ENCODE measurements around the gene PHF13. TPM values are rescaled to one million over a fixed set of nuclear protein-coding genes. Genes with fewer than 3 reads are reported as not detected.

Gene PHF13
- polyA plus RNA-seq, 1 of the 3 experiments (the other 2 are of a cell fraction), result 8.5 TPM

- TF ChIP-seq ZBTB33 (IDR thresholded peaks at IDR 0.05; ENCODE audit: borderline replicate concordance, low read depth), result no peak
- TF ChIP-seq ELF1 (IDR thresholded peaks at IDR 0.05), result no peak
- no peak for TF ChIP-seq JUND (IDR thresholded peaks at IDR 0.05)
- no peak for TF ChIP-seq TAF1 (IDR thresholded peaks at IDR 0.05; ENCODE audit: borderline replicate concordance, low read depth, low read length)
Observed at GRCh38 chr1:6581561-6582305, 31.8 kb upstream of the PHF13 start (continued).

- no peaks in the 10 kb centered on the region for H3K9me3 ChIP-seq
- WGBS (ENCODE audit: low lambda C conversion rate), result 90% methylated on average over 1 of the region's 1 CpG
- TF ChIP-seq JUND (IDR thresholded peaks at IDR 0.05), result no peak
- no peak for TF ChIP-seq YY1 (IDR thresholded peaks at IDR 0.05; ENCODE audit: low read depth)
- no peak for TF ChIP-seq EP300 (IDR thresholded peaks at IDR 0.05; ENCODE audit: borderline replicate concordance in 1 of 2, low read depth in 1 of 2, low read length in 1 of 2)
- no peak for TF ChIP-seq NFIC (IDR thresholded peaks at IDR 0.05; ENCODE audit: borderline replicate concordance)
- TF ChIP-seq SIN3A (IDR thresholded peaks at IDR 0.05; ENCODE audit: borderline replicate concordance, low read depth, low read length), result no peak
- no peak for TF ChIP-seq MXI1 (IDR thresholded peaks at IDR 0.05; ENCODE audit: low read depth, low read length)
- H4K20me1 ChIP-seq (ENCODE audit: insufficient read depth), result no peaks in the 10 kb centered on the region
- no peaks in the 10 kb centered on the region for H3K27me3 ChIP-seq (ENCODE audit: insufficient read depth)
- no peaks in the 10 kb centered on the region for H3K9me2 ChIP-seq
- no peak overlapping the region for H3K4me2 ChIP-seq
- peaks cover 0 to 5% of the 10 kb centered on the region in 2 experiments for H3K36me3 ChIP-seq (replicated peaks in 1 of 2; ENCODE audit: control insufficient read depth in 1 of 2, insufficient read depth in 2 of 2, low read length in 1 of 2)
- ChIA-PET CTCF (interaction anchor here (1.2 to 8.5 kb wide), 5 partner anchors 10 to 144 kb away, joined by 3 to 68 read pairs (median 5); partner anchors contain the start of genes NOL9 and TAS1R1), POLR2A (no interaction called here)
- H3K27ac ChIP-seq (ENCODE audit: low read depth in 2 of 2, low read length in 1 of 2), result no peak overlapping the region
- H3F3A ChIP-seq (replicated peaks; ENCODE audit: insufficient read depth), result no peaks in the 10 kb centered on the region
- DNase-seq, result no peak
- H2AFZ ChIP-seq (ENCODE audit: low read depth), result no peak overlapping the region
- peaks cover 14 to 32% of the 10 kb centered on the region in 2 experiments; a peak in 2 of 4 replicates for H3K4me1 ChIP-seq (ENCODE audit: control insufficient read depth in 1 of 2, insufficient read depth in 2 of 2, low read depth in 1 of 2, low read length in 1 of 2)
- H3K4me3 ChIP-seq (ENCODE audit: low read depth in 2 of 2, low read length in 1 of 2), result no peak overlapping the region
- H3K9ac ChIP-seq, result no peak overlapping the region
- H3K79me2 ChIP-seq (ENCODE audit: insufficient read depth), result peaks cover 29% of the 10 kb centered on the region
Observed at GRCh38 chr1:6582370-6582769, 31.2 kb upstream of the PHF13 start.

GRCh38 chr1:6584126-6585080, 29.1 kb upstream of the PHF13 start:
- POLR2A ChIA-PET, result no interaction called here
- H3K79me2 ChIP-seq (ENCODE audit: insufficient read depth), result peaks cover 29% of the 10 kb centered on the region
- no peak overlapping the region for H2AFZ ChIP-seq (ENCODE audit: low read depth)
- no peak for TF ChIP-seq SMC3 (IDR thresholded peaks at IDR 0.05; ENCODE audit: low read depth, low read length)
- TF ChIP-seq RAD21 (IDR thresholded peaks at IDR 0.05; ENCODE audit: low read length), result no peak
- TF ChIP-seq TEAD4 (IDR thresholded peaks at IDR 0.05; ENCODE audit: borderline replicate concordance, insufficient read depth), result no peak
- TF ChIP-seq IRF3 (IDR thresholded peaks at IDR 0.05; ENCODE audit: low read depth, low read length), result no peak
- no peaks in the 10 kb centered on the region for H3K27me3 ChIP-seq (ENCODE audit: insufficient read depth)
- peaks cover 9 to 19% of the 10 kb centered on the region in 2 experiments; a peak in 2 of 4 replicates for H3K4me1 ChIP-seq (ENCODE audit: control insufficient read depth in 1 of 2, insufficient read depth in 2 of 2, low read depth in 1 of 2, low read length in 1 of 2)
- 90% methylated on average over 15 of the region's 21 CpGs for WGBS (ENCODE audit: low lambda C conversion rate)
- H3K9ac ChIP-seq, result no peak overlapping the region
- no peaks in the 10 kb centered on the region for H4K20me1 ChIP-seq (ENCODE audit: insufficient read depth)
- H3K9me2 ChIP-seq, result no peaks in the 10 kb centered on the region
- DNase-seq, result peak; percentile 44
- H3K36me3 ChIP-seq (replicated peaks in 1 of 2; ENCODE audit: control insufficient read depth in 1 of 2, insufficient read depth in 2 of 2, low read length in 1 of 2), result peaks cover 0 to 21% of the 10 kb centered on the region in 2 experiments
- H3K4me2 ChIP-seq, result no peak overlapping the region
- H3K9me3 ChIP-seq, result no peaks in the 10 kb centered on the region
- no peak overlapping the region for H3K27ac ChIP-seq (ENCODE audit: low read depth in 2 of 2, low read length in 1 of 2)
- no peaks in the 10 kb centered on the region for H3F3A ChIP-seq (replicated peaks; ENCODE audit: insufficient read depth)
- CTCF ChIA-PET, result interaction anchor here (1.2 to 8.5 kb wide), 3 partner anchors 18 to 147 kb away, joined by 3 to 68 read pairs (median 4); partner anchors contain the start of genes KLHL21, NOL9 and TAS1R1
- no peak overlapping the region for H3K4me3 ChIP-seq (ENCODE audit: low read depth in 2 of 2, low read length in 1 of 2)

All from SK-N-SH (cell line).